ENCODE results near the gene STK4.

STK4 gene

GRCh38 chr20:44956410-44956809, 9.9 kb upstream of the STK4 start:
- Histone ChIP-seq H2AFZ (ENCODE audit: insufficient read depth, low read length, poor library complexity) (no peak overlapping the region), H3K9ac (ENCODE audit: low read length) (no peak overlapping the region), H3K79me1 (ENCODE audit: low read length) (peaks cover 10% of the 10 kb centered on the region), H4K8ac (ENCODE audit: low read depth, low read length) (no peak overlapping the region), H3K27ac (ENCODE audit: low read depth, low read length) (peak overlapping the region; percentile 15), H3K27me3 (ENCODE audit: insufficient read depth, low read length) (no peaks in the 10 kb centered on the region), H2AK5ac (ENCODE audit: low read length) (no peak overlapping the region), H3K4ac (ENCODE audit: low read depth, low read length) (no peak overlapping the region), H3K14ac (ENCODE audit: low read length) (no peak overlapping the region), H3K79me2 (ENCODE audit: control insufficient read depth, insufficient read depth, low read length, poor library complexity) (peaks cover 4% of the 10 kb centered on the region), H2BK120ac (ENCODE audit: insufficient read depth, low read length, poor library complexity) (no peak overlapping the region), H3K4me2 (ENCODE audit: low read length) (no peak overlapping the region), H3K9me3 (ENCODE audit: insufficient read depth, low read depth, low read length) (no peaks in the 10 kb centered on the region), H3K18ac (ENCODE audit: low read length) (no peak overlapping the region), H2BK5ac (ENCODE audit: low read depth, low read length, poor library complexity) (no peak overlapping the region), H3K4me3 (ENCODE audit: low read depth, low read length) (no peak overlapping the region), H3K23ac (ENCODE audit: low read length) (no peak overlapping the region), H2BK12ac (ENCODE audit: low read length) (no peak overlapping the region), H4K91ac (ENCODE audit: low read depth, low read length) (no peak overlapping the region), H4K12ac (ENCODE audit: low read depth, low read length) (no peak overlapping the region), H3K4me1 (ENCODE audit: control insufficient read depth in 1 of 2, insufficient read depth in 2 of 2, low read length in 2 of 2) (peaks cover 10 to 28% of the 10 kb centered on the region in 2 experiments), H3K36me3 (ENCODE audit: control insufficient read depth in 1 of 2, insufficient read depth in 2 of 2, low read length in 2 of 2) (peaks cover 18 to 36% of the 10 kb centered on the region in 2 experiments)
- DNase-seq, result peak; percentile 79 to 94
- no CpG with 5 or more reads among the region's 3 CpGs for WGBS (ENCODE audit: extremely low coverage, insufficient coverage, insufficient read length)

- no peak overlapping the region for H3K14ac ChIP-seq (ENCODE audit: low read length)
- peaks cover 4% of the 10 kb centered on the region for H3K79me2 ChIP-seq (ENCODE audit: control insufficient read depth, insufficient read depth, low read length, poor library complexity)
- H3K23ac ChIP-seq (ENCODE audit: low read length), result no peak overlapping the region
- peak overlapping the region; percentile 58 for H2AK5ac ChIP-seq (ENCODE audit: low read length)
- peaks cover 10 to 30% of the 10 kb centered on the region in 2 experiments for H3K4me1 ChIP-seq (ENCODE audit: control insufficient read depth in 1 of 2, insufficient read depth in 2 of 2, low read length in 2 of 2)
- H3K4me3 ChIP-seq (ENCODE audit: low read depth, low read length), result no peak overlapping the region
- peak overlapping the region; percentile 75 for H3K4ac ChIP-seq (ENCODE audit: low read depth, low read length)
- no peak for DNase-seq
- H2AFZ ChIP-seq (ENCODE audit: insufficient read depth, low read length, poor library complexity), result no peak overlapping the region
- no peak overlapping the region for H2BK5ac ChIP-seq (ENCODE audit: low read depth, low read length, poor library complexity)
- no CpG with 5 or more reads among the region's 8 CpGs for whole genome bisulfite sequencing (ENCODE audit: extremely low coverage, insufficient coverage, insufficient read length)
- H3K27ac ChIP-seq (ENCODE audit: low read depth, low read length), result no peak overlapping the region
- no peaks in the 10 kb centered on the region for H3K9me3 ChIP-seq (ENCODE audit: insufficient read depth, low read depth, low read length)
- no peak overlapping the region for H3K4me2 ChIP-seq (ENCODE audit: low read length)
- H4K12ac ChIP-seq (ENCODE audit: low read depth, low read length), result no peak overlapping the region
- no peak overlapping the region for H4K8ac ChIP-seq (ENCODE audit: low read depth, low read length)
- H3K36me3 ChIP-seq (ENCODE audit: control insufficient read depth in 1 of 2, insufficient read depth in 2 of 2, low read length in 2 of 2), result peaks cover 14 to 24% of the 10 kb centered on the region in 2 experiments
- H2BK120ac ChIP-seq (ENCODE audit: insufficient read depth, low read length, poor library complexity), result no peak overlapping the region
- H4K91ac ChIP-seq (ENCODE audit: low read depth, low read length), result no peak overlapping the region
- H3K27me3 ChIP-seq (ENCODE audit: insufficient read depth, low read length), result no peaks in the 10 kb centered on the region
- no peak overlapping the region for H3K9ac ChIP-seq (ENCODE audit: low read length)
- H2BK12ac ChIP-seq (ENCODE audit: low read length), result no peak overlapping the region
- H3K18ac ChIP-seq (ENCODE audit: low read length), result peak overlapping the region; percentile 42
- H3K79me1 ChIP-seq (ENCODE audit: low read length), result peaks cover 10% of the 10 kb centered on the region
Measured at GRCh38 chr20:44958276-44958675, 8.0 kb upstream of the STK4 start.

- H3K79me1 ChIP-seq (ENCODE audit: low read length), result peaks cover 7% of the 10 kb centered on the region
- WGBS (ENCODE audit: extremely low coverage, insufficient coverage, insufficient read length), result no CpG with 5 or more reads among the region's 8 CpGs
- H3K4me2 ChIP-seq (ENCODE audit: low read length), result peak overlapping the region; percentile 74
- H2AK5ac ChIP-seq (ENCODE audit: low read length), result no peak overlapping the region
- H3K27ac ChIP-seq (ENCODE audit: low read depth, low read length), result no peak overlapping the region
- peaks cover 4% of the 10 kb centered on the region for H3K79me2 ChIP-seq (ENCODE audit: control insufficient read depth, insufficient read depth, low read length, poor library complexity)
- H3K4ac ChIP-seq (ENCODE audit: low read depth, low read length), result peak overlapping the region; percentile 13
- no peak overlapping the region for H2AFZ ChIP-seq (ENCODE audit: insufficient read depth, low read length, poor library complexity)
- H4K8ac ChIP-seq (ENCODE audit: low read depth, low read length), result no peak overlapping the region
- H2BK5ac ChIP-seq (ENCODE audit: low read depth, low read length, poor library complexity), result no peak overlapping the region
- H2BK120ac ChIP-seq (ENCODE audit: insufficient read depth, low read length, poor library complexity), result no peak overlapping the region
- H3K14ac ChIP-seq (ENCODE audit: low read length), result no peak overlapping the region
- peaks cover 6 to 24% of the 10 kb centered on the region in 2 experiments for H3K4me1 ChIP-seq (ENCODE audit: control insufficient read depth in 1 of 2, insufficient read depth in 2 of 2, low read length in 2 of 2)
- no peak overlapping the region for H3K9ac ChIP-seq (ENCODE audit: low read length)
- peaks cover 10 to 17% of the 10 kb centered on the region in 2 experiments for H3K36me3 ChIP-seq (ENCODE audit: control insufficient read depth in 1 of 2, insufficient read depth in 2 of 2, low read length in 2 of 2)
- no peak overlapping the region for H3K18ac ChIP-seq (ENCODE audit: low read length)
- H4K12ac ChIP-seq (ENCODE audit: low read depth, low read length), result no peak overlapping the region
- no peak overlapping the region for H4K91ac ChIP-seq (ENCODE audit: low read depth, low read length)
- peak; percentile 21 to 40 for DNase-seq
- no peaks in the 10 kb centered on the region for H3K27me3 ChIP-seq (ENCODE audit: insufficient read depth, low read length)
- H3K4me3 ChIP-seq (ENCODE audit: low read depth, low read length), result no peak overlapping the region
- no peak overlapping the region for H2BK12ac ChIP-seq (ENCODE audit: low read length)
- no peaks in the 10 kb centered on the region for H3K9me3 ChIP-seq (ENCODE audit: insufficient read depth, low read depth, low read length)
- H3K23ac ChIP-seq (ENCODE audit: low read length), result no peak overlapping the region
Measured at GRCh38 chr20:44959082-44959637, 7.2 kb upstream of the STK4 start.

- no peaks in the 10 kb centered on the region for H3K27me3 ChIP-seq (ENCODE audit: insufficient read depth, low read length)
- H3K79me1 ChIP-seq (ENCODE audit: low read length), result peaks cover 7% of the 10 kb centered on the region
- H3K9ac ChIP-seq (ENCODE audit: low read length), result peak overlapping the region; percentile 18
- H3K4me1 ChIP-seq (ENCODE audit: control insufficient read depth in 1 of 2, insufficient read depth in 2 of 2, low read length in 2 of 2), result peaks cover 6 to 21% of the 10 kb centered on the region in 2 experiments
- H4K12ac ChIP-seq (ENCODE audit: low read depth, low read length), result no peak overlapping the region
- H2BK12ac ChIP-seq (ENCODE audit: low read length), result no peak overlapping the region
- H4K91ac ChIP-seq (ENCODE audit: low read depth, low read length), result peak overlapping the region; percentile 74
- H2AK5ac ChIP-seq (ENCODE audit: low read length), result no peak overlapping the region
- H3K9me3 ChIP-seq (ENCODE audit: insufficient read depth, low read depth, low read length), result no peaks in the 10 kb centered on the region
- no peak overlapping the region for H3K14ac ChIP-seq (ENCODE audit: low read length)
- peak overlapping the region; percentile 67 for H3K4ac ChIP-seq (ENCODE audit: low read depth, low read length)
- no peak overlapping the region for H2BK120ac ChIP-seq (ENCODE audit: insufficient read depth, low read length, poor library complexity)
- H2AFZ ChIP-seq (ENCODE audit: insufficient read depth, low read length, poor library complexity), result no peak overlapping the region
- H4K8ac ChIP-seq (ENCODE audit: low read depth, low read length), result no peak overlapping the region
- no CpG with 5 or more reads among the region's 13 CpGs for WGBS (ENCODE audit: extremely low coverage, insufficient coverage, insufficient read length)
- H3K79me2 ChIP-seq (ENCODE audit: control insufficient read depth, insufficient read depth, low read length, poor library complexity), result peaks cover 4% of the 10 kb centered on the region
- H2BK5ac ChIP-seq (ENCODE audit: low read depth, low read length, poor library complexity), result no peak overlapping the region
- peak overlapping the region; percentile 74 for H3K4me2 ChIP-seq (ENCODE audit: low read length)
- H3K27ac ChIP-seq (ENCODE audit: low read depth, low read length), result peak overlapping the region; percentile 64
- H3K4me3 ChIP-seq (ENCODE audit: low read depth, low read length), result peak overlapping the region; percentile 84
- H3K23ac ChIP-seq (ENCODE audit: low read length), result no peak overlapping the region
- H3K36me3 ChIP-seq (ENCODE audit: control insufficient read depth in 1 of 2, insufficient read depth in 2 of 2, low read length in 2 of 2), result peaks cover 10 to 15% of the 10 kb centered on the region in 2 experiments
- H3K18ac ChIP-seq (ENCODE audit: low read length), result no peak overlapping the region
- peak; percentile 55 to 56 for DNase-seq
Measured at GRCh38 chr20:44959638-44960102, 6.6 kb upstream of the STK4 start.

Data from trophoblast cell (in vitro differentiated cells and primary cell).